ENCODE measurements around the gene TMEM214. TPM values are rescaled to one million over a fixed set of nuclear protein-coding genes. Genes with fewer than 3 reads are reported as not detected.

TMEM214 gene
- total and polyA plus RNA-seq, 2 experiments from 2014 or later = 74.9 to 75.7 TPM

DNA sequence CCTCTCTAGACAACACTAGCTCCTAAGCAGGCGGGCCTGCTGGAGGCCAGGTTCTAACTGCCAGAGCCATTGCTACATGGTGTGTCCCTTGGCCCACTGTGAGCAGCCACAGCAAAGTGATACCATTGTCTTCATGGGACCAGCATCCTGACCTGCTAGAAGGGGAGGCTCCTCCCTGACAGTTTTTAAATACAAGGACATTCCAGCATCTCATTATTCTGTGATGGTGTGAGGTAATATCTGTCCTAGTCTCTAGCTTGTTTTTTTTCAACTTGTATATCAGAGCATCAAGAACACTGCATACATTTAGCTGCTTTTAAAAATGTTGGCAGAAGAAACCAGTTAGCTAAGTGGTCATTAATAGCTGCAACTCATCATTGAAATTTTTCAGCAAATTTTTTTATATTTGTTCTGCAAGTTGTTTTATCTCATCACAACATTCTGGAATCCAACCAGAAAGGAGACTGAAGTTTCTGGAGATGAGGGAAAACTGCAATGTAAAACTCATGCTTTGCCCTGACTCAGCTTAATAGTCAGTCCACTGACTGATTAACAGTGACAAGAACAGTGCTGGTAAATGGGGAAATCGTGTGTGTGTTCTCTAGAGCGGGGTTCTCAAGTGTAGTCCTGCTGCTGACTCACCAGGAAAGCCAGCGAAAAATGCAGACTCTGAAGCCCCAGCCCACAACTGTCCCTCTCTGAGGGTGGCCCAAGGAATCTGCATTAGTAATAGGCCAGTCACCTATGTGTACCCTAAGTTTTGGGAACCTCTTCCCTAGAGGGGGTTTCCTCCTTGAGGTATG lies 44.5 kb upstream of the TMEM214 start:
- Histone ChIP-seq H3F3A (ENCODE audit: insufficient read depth) (peaks cover 29% of the 10 kb centered on the region), H4K20me1 (ENCODE audit: insufficient read depth) (peaks cover 4% of the 10 kb centered on the region; the same call in 1 of the 2 replicates)
- WGBS, 2 experiments (ENCODE audit: low coverage in 1 of 2, low lambda C conversion rate in 2 of 2, missing lambda C conversion rate in 2 of 2) = 26 to 27% methylated on average over 4 of the region's 4 CpGs

DNA sequence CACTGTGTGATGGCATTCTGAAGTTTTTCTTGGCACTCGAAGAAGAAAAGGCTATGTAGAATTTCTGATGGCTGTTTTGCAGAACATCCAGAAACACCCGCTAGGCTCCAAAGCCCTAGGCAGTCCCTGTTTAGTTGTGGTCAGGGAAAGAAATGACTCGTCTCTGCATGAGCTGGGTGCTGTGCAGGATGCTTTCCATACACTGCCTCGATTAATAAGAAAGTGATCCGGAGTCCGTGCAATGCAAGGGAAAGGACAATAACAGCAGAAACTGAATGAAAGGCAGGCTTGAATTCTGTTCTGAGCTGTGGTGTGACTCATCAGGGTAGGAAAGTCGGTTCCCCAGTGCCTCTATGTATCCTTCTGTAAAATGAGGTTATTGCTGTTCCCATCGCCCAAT lies 43.6 kb upstream of the TMEM214 start:
- peaks cover 29% of the 10 kb centered on the region for H3F3A ChIP-seq (ENCODE audit: insufficient read depth)
- H3K27me3 ChIP-seq (replicated peaks; ENCODE audit: insufficient read depth) = no peaks in the 10 kb centered on the region
- no peak for TF ChIP-seq EZH2 (IDR thresholded peaks at IDR 0.05; ENCODE audit: insufficient read depth, poor library complexity, severe bottlenecking)
- TF ChIP-seq EZH2phosphoT487 (IDR thresholded peaks at IDR 0.05; ENCODE audit: insufficient read depth, low read depth) = no peak
- no peaks in the 10 kb centered on the region for H3K36me3 ChIP-seq (ENCODE audit: low read depth)
- H3K9me3 ChIP-seq (ENCODE audit: low read depth) = no peaks in the 10 kb centered on the region
- H3K4me1 ChIP-seq (ENCODE audit: insufficient read depth) = peaks cover 19% of the 10 kb centered on the region
- DNase-seq = peak; percentile 60
- H2AFZ ChIP-seq = no peak overlapping the region
- H3K9ac ChIP-seq = no peak overlapping the region
- H3K4me3 ChIP-seq = no peak overlapping the region
- H3K4me2 ChIP-seq (ENCODE audit: unreplicated experiment) = no peak overlapping the region
- peaks cover 1% of the 10 kb centered on the region; the same call in 1 of the 2 replicates for H3K9me2 ChIP-seq (ENCODE audit: insufficient read depth)
- no peaks in the 10 kb centered on the region for H3K79me2 ChIP-seq (ENCODE audit: insufficient read depth)
- peaks cover 4% of the 10 kb centered on the region; the same call in 1 of the 2 replicates for H4K20me1 ChIP-seq (ENCODE audit: insufficient read depth)
- WGBS, 2 experiments (ENCODE audit: low coverage in 1 of 2, low lambda C conversion rate in 2 of 2, missing lambda C conversion rate in 2 of 2) = 56 to 59% methylated on average over 8 of the region's 8 CpGs
- in situ Hi-C loops (cut with MboI) = no loop called here
- H3K27ac ChIP-seq = peak overlapping the region; percentile 21; the same call in 1 of the 2 replicates

More for the DNA sequence above, 44.5 kb upstream of the TMEM214 start:
- no peak for TF ChIP-seq EZH2phosphoT487 (IDR thresholded peaks at IDR 0.05; ENCODE audit: insufficient read depth, low read depth)
- no peak for TF ChIP-seq EZH2 (IDR thresholded peaks at IDR 0.05; ENCODE audit: insufficient read depth, poor library complexity, severe bottlenecking)
- DNase-seq = peak; percentile 85
- Histone ChIP-seq H2AFZ (no peak overlapping the region), H3K9ac (0 out of 2 replicates have a peak overlapping the region, but pooled peaks have one; percentile 3), H3K4me3 (no peak overlapping the region), H3K79me2 (ENCODE audit: insufficient read depth) (no peaks in the 10 kb centered on the region), H3K9me2 (ENCODE audit: insufficient read depth) (no peaks in the 10 kb centered on the region), H3K4me1 (ENCODE audit: insufficient read depth) (peaks cover 19% of the 10 kb centered on the region), H3K9me3 (ENCODE audit: low read depth) (no peaks in the 10 kb centered on the region), H3K36me3 (ENCODE audit: low read depth) (no peaks in the 10 kb centered on the region), H3K27ac (peak overlapping the region; percentile 21), H3K27me3 (replicated peaks; ENCODE audit: insufficient read depth) (no peaks in the 10 kb centered on the region), H3K4me2 (ENCODE audit: unreplicated experiment) (peak overlapping the region; percentile 54)
- in situ Hi-C loops (cut with MboI) = no loop called here

DNA sequence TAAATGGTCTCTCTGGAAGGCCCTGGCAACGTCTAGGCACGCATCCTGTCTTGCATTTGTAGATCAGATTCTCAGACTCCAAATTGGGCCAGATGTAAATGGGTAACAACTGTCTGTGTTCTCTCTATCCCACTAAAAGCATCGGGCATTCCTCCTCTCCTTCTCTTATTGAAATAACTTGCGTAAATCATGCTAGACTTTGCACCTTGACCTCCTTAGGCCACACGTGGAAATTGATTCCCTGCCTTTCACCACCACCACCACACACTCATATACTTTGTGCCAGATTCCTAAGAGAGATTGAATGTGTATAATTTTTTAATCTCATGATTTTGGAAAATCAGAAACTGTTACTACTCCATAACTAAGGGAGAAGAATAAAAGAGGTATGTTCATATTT lies 41.0 kb upstream of the TMEM214 start:
- H3F3A ChIP-seq (ENCODE audit: insufficient read depth) = peaks cover 28% of the 10 kb centered on the region
- no peaks in the 10 kb centered on the region for H3K9me3 ChIP-seq (ENCODE audit: low read depth)
- DNase-seq = no peak
- no peak for TF ChIP-seq EZH2 (IDR thresholded peaks at IDR 0.05; ENCODE audit: insufficient read depth, poor library complexity, severe bottlenecking)
- WGBS, 2 experiments (ENCODE audit: low coverage in 1 of 2, low lambda C conversion rate in 2 of 2, missing lambda C conversion rate in 2 of 2) = 59 to 61% methylated on average over 5 of the region's 5 CpGs
- peaks cover 4% of the 10 kb centered on the region; the same call in 1 of the 2 replicates for H4K20me1 ChIP-seq (ENCODE audit: insufficient read depth)
- peaks cover 3% of the 10 kb centered on the region; the same call in 1 of the 2 replicates for H3K9me2 ChIP-seq (ENCODE audit: insufficient read depth)
- in situ Hi-C loops (cut with MboI) = no loop called here
- H3K4me1 ChIP-seq (ENCODE audit: insufficient read depth) = peaks cover 19% of the 10 kb centered on the region
- no peak overlapping the region for H3K4me3 ChIP-seq
- H3K4me2 ChIP-seq (ENCODE audit: unreplicated experiment) = no peak overlapping the region
- no peaks in the 10 kb centered on the region for H3K36me3 ChIP-seq (ENCODE audit: low read depth)
- H3K9ac ChIP-seq = no peak overlapping the region
- H2AFZ ChIP-seq = no peak overlapping the region
- no peak overlapping the region for H3K27ac ChIP-seq
- H3K27me3 ChIP-seq (replicated peaks; ENCODE audit: insufficient read depth) = no peaks in the 10 kb centered on the region
- H3K79me2 ChIP-seq (ENCODE audit: insufficient read depth) = no peaks in the 10 kb centered on the region

DNA sequence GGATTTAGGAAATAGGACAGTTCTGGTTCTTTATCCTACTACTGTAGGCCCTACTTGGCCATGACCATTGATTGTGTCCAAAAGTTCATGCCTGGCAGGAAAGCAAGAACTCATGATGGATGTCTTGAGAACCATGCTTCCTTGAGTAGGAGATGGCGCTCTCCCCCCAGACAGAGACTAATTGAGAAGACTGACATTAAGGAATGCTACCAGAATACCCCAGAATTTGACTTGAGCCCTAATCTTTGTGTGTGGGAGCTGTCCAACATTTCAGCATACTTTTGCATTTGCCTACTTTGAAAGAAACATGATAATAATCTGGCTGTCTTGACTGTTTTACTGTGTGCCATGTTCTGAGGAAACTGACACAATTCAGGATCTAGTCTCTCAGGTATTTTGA lies 39.0 kb upstream of the TMEM214 start:
- Histone ChIP-seq H3K4me3 (no peak overlapping the region), H3K9me3 (ENCODE audit: low read depth) (no peaks in the 10 kb centered on the region), H3K4me1 (ENCODE audit: insufficient read depth) (peaks cover 3% of the 10 kb centered on the region; the same call in 1 of the 2 replicates), H4K20me1 (ENCODE audit: insufficient read depth) (peaks cover 3% of the 10 kb centered on the region; the same call in 1 of the 2 replicates), H3K79me2 (ENCODE audit: insufficient read depth) (no peaks in the 10 kb centered on the region), H3K36me3 (ENCODE audit: low read depth) (no peaks in the 10 kb centered on the region), H3K27me3 (replicated peaks; ENCODE audit: insufficient read depth) (no peaks in the 10 kb centered on the region), H3K9me2 (ENCODE audit: insufficient read depth) (peaks cover 3% of the 10 kb centered on the region; the same call in 1 of the 2 replicates), H3K4me2 (ENCODE audit: unreplicated experiment) (no peak overlapping the region), H2AFZ (no peak overlapping the region), H3K27ac (no peak overlapping the region), H3K9ac (no peak overlapping the region), H3F3A (ENCODE audit: insufficient read depth) (peaks cover 7% of the 10 kb centered on the region)
- in situ Hi-C loops (cut with MboI) = no loop called here
- WGBS, 2 experiments (ENCODE audit: low coverage in 1 of 2, low lambda C conversion rate in 2 of 2, missing lambda C conversion rate in 2 of 2) = 9 to 26% methylated on average over 1 of the region's 1 CpG
- no peak for TF ChIP-seq EZH2 (IDR thresholded peaks at IDR 0.05; ENCODE audit: insufficient read depth, poor library complexity, severe bottlenecking)
- DNase-seq = no peak
